AG04450 (cell line): Measurements from ENCODE around the gene BTG2. TPM values are rescaled to one million over a fixed set of nuclear protein-coding genes. Genes with fewer than 3 reads are reported as not detected.

Experiments
- CTCF ChIA-PET: fragments of 300-600, 350-600 bp; formaldehyde crosslinking; extraction: SDS; loops from one replicate; lab custom pipeline; 2022; ENCODE audit warnings: antibody characterized with exemption, inconsistent platforms; lab: Charles Lee
- POLR2A ChIA-PET: fragments of 350-600 bp; formaldehyde crosslinking; extraction: SDS; loops from one replicate; lab custom pipeline; 2021; ENCODE audit warnings: antibody characterized with exemption, inconsistent platforms; lab: Yijun Ruan, JAX
- DNase-seq: peaks from one replicate; pipeline ENCODE4 v3.0.0-alpha.2; 2011; ENCODE audit warnings: low read depth, low spot score
- H3K27ac ChIP-seq: one replicate; pipeline ENCODE4 v1.5.1; 2012; ENCODE audit warnings: low read depth, low read length, control low read depth
- H3K27me3 ChIP-seq: one replicate; pipeline ENCODE4 v1.6.0; 2012; ENCODE audit warnings: low read length; ENCODE audit not compliant: control insufficient read depth, insufficient read depth
- H3K4me3 ChIP-seq: 2 replicates; pipeline ENCODE4 v1.5.1; 2011; ENCODE audit warnings: mild to moderate bottlenecking, low read depth, low read length, control low read depth
- H3K9me3 ChIP-seq: 2 replicates; pipeline ENCODE4 v1.5.1; 2012; ENCODE audit warnings: low read length; ENCODE audit not compliant: control insufficient read depth, insufficient read depth
- CTCF ChIP-seq: IDR thresholded peaks from 2 replicates; pipeline ENCODE4 v1.5.1; 2011; ENCODE audit warnings: low read depth, low read length, control low read depth, inconsistent platforms
- polyA plus RNA-seq: library from polyadenylated mRNA; depleted of rRNA; stranded (reverse); fragments of >200 nt; gene quantifications from 2 replicates; pipeline ENCODE4 v1.2.3, GENCODE V29; 2011

The BTG2 gene
- polyA plus RNA-seq, 1 experiment = 36.5 TPM

- Histone ChIP-seq H3K9me3 (no peaks in the 10 kb centered on the region), H3K27me3 (peaks cover 23% of the 10 kb centered on the region), H3K4me3 (no peak overlapping the region), H3K27ac (no peak overlapping the region)
- CTCF ChIA-PET = interaction anchor here (0.6 to 6.3 kb wide), 4 partner anchors 11 to 138 kb away, joined by 3 to 76 read pairs (median 4); no protein-coding TSS in a partner anchor
- DNase-seq = no peak
- TF ChIP-seq CTCF = no peak
- POLR2A ChIA-PET = no interaction called here
Measured at GRCh38 chr1:203280061-203280460, 25.3 kb upstream of the BTG2 start.

- Histone ChIP-seq H3K9me3 (no peaks in the 10 kb centered on the region), H3K27me3 (peaks cover 25% of the 10 kb centered on the region), H3K4me3 (no peak overlapping the region), H3K27ac (no peak overlapping the region)
- DNase-seq = no peak
- ChIA-PET POLR2A (interaction anchor here (0.8 kb wide), 1 partner anchor 24 kb away, joined by 3 read pairs; the partner anchor contains the start of gene BTG2), CTCF (interaction anchor here (0.7 to 6.3 kb wide), 4 partner anchors 8 to 49 kb away, joined by 3 to 76 read pairs (median 6); no protein-coding TSS in a partner anchor)
- peak; percentile 25; the same call in 1 of the 2 replicates for TF ChIP-seq CTCF
Measured at GRCh38 chr1:203281033-203281432, 24.3 kb upstream of the BTG2 start.

GRCh38 chr1:203281851-203282661, 23.3 kb upstream of the BTG2 start:
- Histone ChIP-seq H3K9me3 (no peaks in the 10 kb centered on the region), H3K27ac (no peak overlapping the region), H3K27me3 (peaks cover 34% of the 10 kb centered on the region), H3K4me3 (no peak overlapping the region)
- DNase-seq = no peak
- ChIA-PET POLR2A (no interaction called here), CTCF (interaction anchor here (0.5 to 6.3 kb wide), 4 partner anchors 9 to 95 kb away, joined by 3 to 76 read pairs (median 6); no protein-coding TSS in a partner anchor)
- no peak for TF ChIP-seq CTCF

GRCh38 chr1:203282720-203283542, 22.4 kb upstream of the BTG2 start:
- DNase-seq = no peak
- CTCF ChIA-PET = interaction anchor here (0.6 to 1.8 kb wide), 3 partner anchors 10 to 45 kb away, joined by 3 to 8 read pairs (median 3); no protein-coding TSS in a partner anchor

More at GRCh38 chr1:203282720-203283542, 22.4 kb upstream of the BTG2 start:
- H3K27me3 ChIP-seq = peaks cover 34% of the 10 kb centered on the region
- H3K9me3 ChIP-seq = no peaks in the 10 kb centered on the region
- TF ChIP-seq CTCF = no peak
- POLR2A ChIA-PET = no interaction called here
- no peak overlapping the region for H3K4me3 ChIP-seq
- H3K27ac ChIP-seq = no peak overlapping the region
